Stomach (tissue), 4 donors: Measurements from ENCODE around the gene CFAP77.

Experiments used
- CTCF ChIP-seq, 7 experiments: fragments of 450-650 bp in 4 of 7; fragments of 200-600 bp in 3 of 7; sonication (generic) in 3 of 7; IDR thresholded peaks; one replicate each; pipeline ENCODE4 v1.5.1; 2016 to 2019; ENCODE audit warnings: antibody characterized with exemption in 7 of 7, control low read depth in 2 of 7, mild to moderate bottlenecking in 1 of 7
- EP300 ChIP-seq: sonication (generic); formaldehyde crosslinking; IDR thresholded peaks from one replicate; pipeline ENCODE4 v1.6.1; 2017; ENCODE audit warnings: antibody characterized with exemption
- POLR2A ChIP-seq, 4 donors: fragments of 450-650 bp; IDR thresholded peaks; one replicate each; pipeline ENCODE4 v1.6.1; 2016; ENCODE audit warnings: antibody characterized with exemption in 4 of 4, control low read depth in 2 of 4, mild to moderate bottlenecking in 1 of 4, moderate library complexity in 1 of 4

- TF ChIP-seq EP300 (no peak), CTCF (IDR thresholded peaks at IDR 0.05) (no peak), POLR2A (IDR thresholded peaks at IDR 0.05) (no peak)
Observed at GRCh38 chr9:132548751-132549640, 139.0 kb downstream of the CFAP77 start.
